Activated naive CD4-positive, alpha-beta T cell (primary cell): ENCODE results near the gene KRTAP12-3.

Source experiments
- DNase-seq, 4 experiments: peaks; one replicate each; lab custom pipeline; 2025; lab: John Stamatoyannopoulos, UW

The KRTAP12-3 gene

GRCh38 chr21:44702973-44703730, 45.4 kb downstream of the KRTAP12-3 start:
- no peak for DNase-seq

- DNase-seq, result no peak
Measured at GRCh38 chr21:44703731-44704635, 46.3 kb downstream of the KRTAP12-3 start.

- DNase-seq, result no peak
Measured at GRCh38 chr21:44704636-44705001, 46.9 kb downstream of the KRTAP12-3 start.

GRCh38 chr21:44706026-44706705, 48.4 kb downstream of the KRTAP12-3 start:
- DNase-seq, result no peak

GRCh38 chr21:44706706-44707581, 49.2 kb downstream of the KRTAP12-3 start:
- no peak for DNase-seq
